LNCaP clone FGC (cell line): ENCODE results near the gene NR5A1.

Experiments
- DNase-seq: peaks from one replicate; pipeline ENCODE4 v3.0.0-alpha.2; 2011; ENCODE audit warnings: low read depth
- H3K4me3 ChIP-seq: 2 replicates; pipeline ENCODE4 v1.5.1; 2011; ENCODE audit warnings: mild to moderate bottlenecking, low read depth, low read length, control low read depth
- CTCF ChIP-seq: IDR thresholded peaks from 2 replicates; pipeline ENCODE4 v1.5.1; 2012; ENCODE audit warnings: mild to moderate bottlenecking; ENCODE audit not compliant: control insufficient read depth, insufficient read depth; ENCODE audit errors: extremely low read depth

Gene NR5A1

GRCh38 chr9:124500028-124500795, 7.0 kb downstream of the NR5A1 start:
- DNase-seq, result no peak
- no peak for TF ChIP-seq CTCF

GRCh38 chr9:124499216-124499615, 8.0 kb downstream of the NR5A1 start:
- TF ChIP-seq CTCF, result no peak
- no peak for DNase-seq
- no peak overlapping the region for H3K4me3 ChIP-seq

More at GRCh38 chr9:124500028-124500795, 7.0 kb downstream of the NR5A1 start:
- no peak overlapping the region for H3K4me3 ChIP-seq

GRCh38 chr9:124498499-124499146, 8.6 kb downstream of the NR5A1 start:
- H3K4me3 ChIP-seq, result no peak overlapping the region
- TF ChIP-seq CTCF, result no peak
- no peak for DNase-seq

GRCh38 chr9:124498040-124498439, 9.2 kb downstream of the NR5A1 start:
- TF ChIP-seq CTCF, result no peak
- no peak for DNase-seq
- H3K4me3 ChIP-seq, result no peak overlapping the region

- no peak for DNase-seq
- no peak for TF ChIP-seq CTCF
- H3K4me3 ChIP-seq, result no peak overlapping the region
Measured at GRCh38 chr9:124497441-124497840, 9.8 kb downstream of the NR5A1 start.

GRCh38 chr9:124496463-124496862, 10.7 kb downstream of the NR5A1 start:
- H3K4me3 ChIP-seq, result no peak overlapping the region
- no peak for DNase-seq
- no peak for TF ChIP-seq CTCF
